ENCODE results near the gene CCNQ. TPM values are rescaled to one million over a fixed set of nuclear protein-coding genes. Genes with fewer than 3 reads are reported as not detected.

The CCNQ gene
- total RNA-seq, 5 donors from 2014 or later (not counting 1 experiment from before 2014, with no cell fraction given), result 12.5 to 29.8 (median 25.5) TPM

DNA sequence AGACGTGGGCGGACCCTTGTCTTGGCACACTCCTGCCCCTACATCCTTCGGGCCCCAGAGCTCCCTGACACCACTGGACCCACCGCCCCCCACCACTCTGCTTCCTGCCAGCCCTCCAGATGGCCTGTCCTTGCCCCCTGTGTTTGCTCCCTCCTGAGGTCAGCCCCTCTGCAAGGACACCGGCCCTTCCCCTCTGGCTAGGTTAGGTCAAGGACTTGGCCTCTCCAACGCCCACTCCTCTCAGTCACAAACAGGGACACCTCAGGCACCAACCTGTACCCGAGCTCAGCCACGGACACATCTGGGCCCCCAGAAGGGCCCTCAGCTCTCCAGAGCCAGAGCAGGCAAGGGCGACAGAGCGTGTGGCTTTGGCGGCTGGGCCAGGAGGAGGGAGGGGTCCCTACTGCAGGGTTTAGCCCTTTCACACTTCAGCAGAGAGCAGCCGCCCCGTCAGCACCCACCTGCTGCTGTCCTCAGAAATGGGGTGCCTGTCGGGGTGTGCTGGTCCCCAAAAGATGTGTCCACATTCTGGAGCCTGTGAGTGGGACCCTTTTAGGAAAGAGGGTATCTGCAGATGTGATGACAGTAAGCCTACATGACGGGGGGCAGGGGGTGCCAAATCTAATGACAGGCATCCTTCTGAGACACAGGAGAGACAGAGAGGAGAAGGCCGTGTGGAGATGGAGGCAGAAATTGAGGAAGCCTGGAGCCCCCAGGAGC, 24.5 kb upstream of the CCNQ start:
- no peak for ATAC-seq (replicated peaks in 1 of 4)
- H3K27ac ChIP-seq (ENCODE audit: low read length), result no peak overlapping the region
- POLR2A ChIA-PET, result no interaction called here
- H3K4me1 ChIP-seq (ENCODE audit: control insufficient read depth in 1 of 2, extremely low read depth in 1 of 2, insufficient read depth in 2 of 2, low read length in 2 of 2), result no peaks in the 10 kb centered on the region
- CTCF ChIA-PET, result no interaction called here
- no peak overlapping the region for H3K27ac Mint-ChIP-seq
- H3K4me3 Mint-ChIP-seq, result no peak overlapping the region
- H3K9me3 ChIP-seq, result no peaks in the 10 kb centered on the region
- 83% methylated on average over 1 of the region's 16 CpGs for WGBS (ENCODE audit: insufficient coverage)
- peaks cover 3 to 11% of the 10 kb centered on the region in 2 donors for H3K27me3 Mint-ChIP-seq
- no peaks in the 10 kb centered on the region for H3K36me3 ChIP-seq (ENCODE audit: control insufficient read depth in 2 of 2, extremely low read depth in 1 of 2, insufficient read depth in 1 of 2, low read length in 1 of 2)
- H3K9me3 Mint-ChIP-seq, result no peaks in the 10 kb centered on the region
- H3K4me3 ChIP-seq (ENCODE audit: control insufficient read depth in 1 of 2, extremely low read depth in 1 of 2, low read length in 1 of 2), result no peak overlapping the region
- no peaks in the 10 kb centered on the region for H3K4me1 Mint-ChIP-seq
- no peaks in the 10 kb centered on the region for H3K36me3 Mint-ChIP-seq
- H3K27me3 ChIP-seq (replicated peaks in 1 of 2; ENCODE audit: control insufficient read depth in 2 of 2, extremely low read depth in 1 of 2, insufficient read depth in 2 of 2, low read length in 1 of 2), result peaks cover 0 to 16% of the 10 kb centered on the region in 2 experiments
- DNase-seq, result no peak

DNA sequence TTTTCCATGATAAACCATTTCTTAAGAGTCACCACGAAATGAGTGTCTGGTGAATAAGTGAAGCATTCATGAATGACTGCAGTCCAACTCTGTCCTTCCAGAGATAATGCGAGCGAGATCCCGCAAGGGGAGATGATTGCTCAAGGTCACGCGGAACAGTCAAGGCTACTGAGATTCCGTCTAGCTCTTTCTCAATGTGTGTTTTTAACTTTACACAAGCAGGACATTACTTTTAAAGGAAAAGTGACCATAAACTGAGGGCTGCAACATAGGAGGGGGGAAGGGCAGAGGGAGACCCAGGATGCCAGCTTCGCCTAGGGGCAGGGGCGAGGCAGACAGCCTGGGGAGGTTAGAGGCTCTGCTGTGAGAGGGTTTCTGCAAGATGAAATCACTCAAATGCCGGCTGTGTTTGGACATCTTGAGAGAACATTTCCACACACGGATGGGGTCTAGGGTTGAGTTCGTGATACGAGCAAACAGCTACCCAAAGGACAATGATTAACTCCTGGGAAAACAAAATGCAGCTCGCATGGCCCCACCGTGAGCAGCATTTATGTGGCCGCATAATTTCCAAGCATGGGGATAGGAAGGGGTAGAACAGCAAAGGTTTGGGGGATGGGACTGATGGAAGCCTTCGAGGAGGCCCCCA, 23.8 kb upstream of the CCNQ start:
- H3K4me3 Mint-ChIP-seq, result no peak overlapping the region
- Histone ChIP-seq H3K27ac (ENCODE audit: low read length) (no peak overlapping the region), H3K36me3 (ENCODE audit: control insufficient read depth in 2 of 2, extremely low read depth in 1 of 2, insufficient read depth in 1 of 2, low read length in 1 of 2) (no peaks in the 10 kb centered on the region), H3K4me1 (ENCODE audit: control insufficient read depth in 1 of 2, extremely low read depth in 1 of 2, insufficient read depth in 2 of 2, low read length in 2 of 2) (no peaks in the 10 kb centered on the region), H3K4me3 (ENCODE audit: control insufficient read depth in 1 of 2, extremely low read depth in 1 of 2, low read length in 1 of 2) (no peak overlapping the region), H3K9me3 (no peaks in the 10 kb centered on the region), H3K27me3 (replicated peaks in 1 of 2; ENCODE audit: control insufficient read depth in 2 of 2, extremely low read depth in 1 of 2, insufficient read depth in 2 of 2, low read length in 1 of 2) (peaks cover 0 to 16% of the 10 kb centered on the region in 2 experiments)
- H3K9me3 Mint-ChIP-seq, result no peaks in the 10 kb centered on the region
- no peak for ATAC-seq (replicated peaks in 1 of 4)
- no peak for DNase-seq
- ChIA-PET POLR2A (no interaction called here), CTCF (no interaction called here)
- no peak overlapping the region for H3K27ac Mint-ChIP-seq
- 80% methylated on average over 1 of the region's 17 CpGs for WGBS (ENCODE audit: insufficient coverage)
- H3K4me1 Mint-ChIP-seq, result no peaks in the 10 kb centered on the region
- peaks cover 3 to 14% of the 10 kb centered on the region in 2 donors for H3K27me3 Mint-ChIP-seq
- no peaks in the 10 kb centered on the region for H3K36me3 Mint-ChIP-seq

DNA sequence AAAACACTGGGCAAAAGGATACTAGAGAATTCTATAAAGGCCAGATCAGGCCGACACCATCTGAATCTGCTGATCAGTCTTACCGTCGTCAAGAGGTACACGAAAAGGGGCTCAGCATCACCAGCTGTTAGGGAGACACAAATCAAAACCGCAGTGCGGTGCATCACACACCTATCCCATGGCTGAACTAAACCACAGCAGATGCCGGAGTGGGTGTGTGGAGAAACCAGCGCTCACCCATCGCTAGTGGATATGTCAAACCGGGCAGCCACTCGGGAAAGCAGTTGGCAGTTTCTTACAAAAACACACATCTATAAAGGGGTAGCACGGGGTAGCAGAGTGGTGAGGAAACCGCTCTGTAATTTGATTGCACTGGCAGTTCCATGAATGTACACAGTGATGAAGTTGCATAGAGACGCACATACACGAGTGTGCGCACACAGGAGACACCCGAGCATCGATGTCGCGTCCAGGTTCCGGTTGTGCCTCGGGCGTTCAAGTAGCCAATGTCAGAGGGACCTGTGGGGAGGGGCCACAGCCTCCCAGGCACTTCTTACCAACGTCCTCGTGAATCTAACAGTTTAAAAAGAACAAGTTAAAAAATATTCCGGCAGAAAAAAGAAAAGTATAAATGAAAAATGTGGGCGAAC, 23.1 kb upstream of the CCNQ start:
- Histone ChIP-seq H3K4me1 (ENCODE audit: control insufficient read depth in 1 of 2, extremely low read depth in 1 of 2, insufficient read depth in 2 of 2, low read length in 2 of 2) (no peaks in the 10 kb centered on the region), H3K9me3 (no peaks in the 10 kb centered on the region), H3K27ac (ENCODE audit: low read length) (no peak overlapping the region), H3K36me3 (ENCODE audit: control insufficient read depth in 2 of 2, extremely low read depth in 1 of 2, insufficient read depth in 1 of 2, low read length in 1 of 2) (no peaks in the 10 kb centered on the region), H3K4me3 (ENCODE audit: control insufficient read depth in 1 of 2, extremely low read depth in 1 of 2, low read length in 1 of 2) (no peak overlapping the region), H3K27me3 (replicated peaks in 1 of 2; ENCODE audit: control insufficient read depth in 2 of 2, extremely low read depth in 1 of 2, insufficient read depth in 2 of 2, low read length in 1 of 2) (peaks cover 0 to 16% of the 10 kb centered on the region in 2 experiments)
- no peak for ATAC-seq (replicated peaks in 1 of 4)
- no peak for DNase-seq
- Mint-ChIP-seq H3K27ac (no peak overlapping the region), H3K4me1 (no peaks in the 10 kb centered on the region), H3K36me3 (no peaks in the 10 kb centered on the region), H3K4me3 (no peak overlapping the region), H3K9me3 (no peaks in the 10 kb centered on the region), H3K27me3 (peaks cover 3 to 18% of the 10 kb centered on the region in 2 donors)
- ChIA-PET CTCF (no interaction called here), POLR2A (no interaction called here)
- no CpG with 5 or more reads among the region's 27 CpGs for WGBS (ENCODE audit: insufficient coverage)

DNA sequence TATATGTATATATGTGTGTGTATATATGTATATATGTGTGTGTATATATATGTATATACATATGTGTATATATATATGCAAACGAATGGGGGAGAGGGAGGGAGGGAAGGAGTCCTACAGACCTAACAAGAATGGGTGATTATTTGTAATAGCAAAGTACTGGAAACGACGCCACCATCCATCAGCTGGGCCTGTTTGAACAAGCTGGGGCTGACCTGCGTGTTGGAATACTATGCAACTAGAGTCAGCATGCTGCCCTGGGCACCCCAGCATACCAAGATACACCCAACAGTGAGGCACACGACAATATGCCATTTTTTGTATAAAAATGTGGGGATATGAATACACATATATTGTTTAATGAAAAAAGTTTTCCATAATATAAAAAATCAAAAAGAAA, 21.6 kb upstream of the CCNQ start:
- Histone ChIP-seq H3K9me3 (no peaks in the 10 kb centered on the region), H3K36me3 (ENCODE audit: control insufficient read depth in 2 of 2, extremely low read depth in 1 of 2, insufficient read depth in 1 of 2, low read length in 1 of 2) (no peaks in the 10 kb centered on the region), H3K27ac (ENCODE audit: low read length) (no peak overlapping the region), H3K27me3 (replicated peaks in 1 of 2; ENCODE audit: control insufficient read depth in 2 of 2, extremely low read depth in 1 of 2, insufficient read depth in 2 of 2, low read length in 1 of 2) (peaks cover 0 to 16% of the 10 kb centered on the region in 2 experiments), H3K4me1 (ENCODE audit: control insufficient read depth in 1 of 2, extremely low read depth in 1 of 2, insufficient read depth in 2 of 2, low read length in 2 of 2) (no peaks in the 10 kb centered on the region), H3K4me3 (ENCODE audit: control insufficient read depth in 1 of 2, extremely low read depth in 1 of 2, low read length in 1 of 2) (no peak overlapping the region)
- Mint-ChIP-seq H3K27ac (no peak overlapping the region), H3K27me3 (peaks cover 3 to 24% of the 10 kb centered on the region in 2 donors), H3K9me3 (no peaks in the 10 kb centered on the region), H3K4me3 (no peak overlapping the region), H3K36me3 (no peaks in the 10 kb centered on the region), H3K4me1 (peaks cover 0 to under 1% (median 0%) of the 10 kb centered on the region in 3 donors)
- WGBS (ENCODE audit: insufficient coverage), result 90% methylated on average over 2 of the region's 5 CpGs
- ATAC-seq (replicated peaks in 1 of 4) (no peak), DNase-seq (no peak)
- CTCF ChIA-PET, result no interaction called here
- POLR2A ChIA-PET, result no interaction called here

DNA sequence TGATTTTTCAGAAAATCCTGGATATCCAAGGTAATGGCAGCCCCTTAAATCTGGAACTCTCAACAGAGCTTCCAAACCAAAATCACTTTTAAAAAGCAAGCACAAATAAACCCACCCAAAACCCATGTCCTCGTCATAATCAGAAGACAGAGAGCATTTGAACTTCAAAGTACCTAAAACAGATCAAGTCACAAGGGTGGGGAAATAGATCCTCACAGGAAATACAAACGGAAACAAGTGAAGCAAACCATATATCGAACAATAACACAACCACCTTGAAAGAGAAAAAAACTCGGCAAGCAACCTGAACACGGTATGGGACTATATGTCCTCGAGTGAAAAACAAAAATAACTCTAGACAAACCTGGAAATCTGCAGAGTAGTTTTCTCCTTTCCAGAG, 15.9 kb upstream of the CCNQ start:
- no peaks in the 10 kb centered on the region for H3K36me3 Mint-ChIP-seq
- peak overlapping the region in 2 of 3 donors; percentile 44 to 49 for H3K4me3 Mint-ChIP-seq
- ChIA-PET CTCF (interaction anchor here in 1 of 2 donors (1.2 kb wide), 1 partner anchor 9 kb away, joined by 4 read pairs; no protein-coding TSS in a partner anchor), POLR2A (interaction anchor here in 1 of 2 donors (0.5 kb wide), 1 partner anchor 102 kb away, joined by 3 read pairs; no protein-coding TSS in a partner anchor)
- H3K27ac Mint-ChIP-seq, result peak overlapping the region; percentile 26 to 82
- H3K4me1 Mint-ChIP-seq, result peaks cover 12 to 16% (median 12%) of the 10 kb centered on the region in 3 donors
- no peak overlapping the region for H3K4me3 ChIP-seq (ENCODE audit: control insufficient read depth in 1 of 2, extremely low read depth in 1 of 2, low read length in 1 of 2)
- H3K4me1 ChIP-seq (ENCODE audit: control insufficient read depth in 1 of 2, extremely low read depth in 1 of 2, insufficient read depth in 2 of 2, low read length in 2 of 2), result peaks cover 0 to 16% of the 10 kb centered on the region in 2 experiments
- no peaks in the 10 kb centered on the region for H3K36me3 ChIP-seq (ENCODE audit: control insufficient read depth in 2 of 2, extremely low read depth in 1 of 2, insufficient read depth in 1 of 2, low read length in 1 of 2)
- peaks cover 2 to 25% of the 10 kb centered on the region in 2 donors for H3K27me3 Mint-ChIP-seq
- no peak overlapping the region for H3K27ac ChIP-seq (ENCODE audit: low read length)
- no peaks in the 10 kb centered on the region for H3K9me3 ChIP-seq
- ATAC-seq (replicated peaks in 1 of 4), result peak in 3 of 4 experiments; percentile 28 to 64 (median 37)
- WGBS (ENCODE audit: insufficient coverage), result no CpG with 5 or more reads among the region's 6 CpGs
- peaks cover 0 to 4% (median 0%) of the 10 kb centered on the region in 3 donors for H3K9me3 Mint-ChIP-seq
- peak in 1 of 35 experiments; percentile 23 for DNase-seq
- H3K27me3 ChIP-seq (replicated peaks in 1 of 2; ENCODE audit: control insufficient read depth in 2 of 2, extremely low read depth in 1 of 2, insufficient read depth in 2 of 2, low read length in 1 of 2), result peaks cover 0 to 3% of the 10 kb centered on the region in 2 experiments

DNA sequence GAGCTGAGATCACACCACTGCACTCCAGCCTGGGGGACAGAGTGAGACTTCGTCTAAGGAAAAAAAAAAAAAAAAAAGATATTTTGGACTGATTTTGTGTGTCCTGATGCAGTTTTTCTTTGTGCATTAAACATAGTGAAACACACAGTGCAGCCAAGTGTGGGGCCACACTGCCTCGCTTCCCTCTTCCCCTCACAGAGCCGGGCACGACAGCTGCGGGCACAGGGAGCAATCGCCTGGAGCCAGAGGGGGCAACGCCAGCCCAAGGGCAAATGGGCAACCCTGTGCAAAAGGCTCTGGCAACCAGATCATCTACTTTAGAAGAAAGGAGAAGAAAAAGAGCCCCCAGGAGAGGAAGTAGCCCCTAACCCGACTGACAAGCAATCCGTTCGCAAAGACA, 13.5 kb upstream of the CCNQ start:
- Histone ChIP-seq H3K27me3 (replicated peaks in 1 of 2; ENCODE audit: control insufficient read depth in 2 of 2, extremely low read depth in 1 of 2, insufficient read depth in 2 of 2, low read length in 1 of 2) (peaks cover 0 to 3% of the 10 kb centered on the region in 2 experiments), H3K4me3 (ENCODE audit: control insufficient read depth in 1 of 2, extremely low read depth in 1 of 2, low read length in 1 of 2) (no peak overlapping the region), H3K27ac (ENCODE audit: low read length) (no peak overlapping the region), H3K9me3 (no peaks in the 10 kb centered on the region), H3K36me3 (ENCODE audit: control insufficient read depth in 2 of 2, extremely low read depth in 1 of 2, insufficient read depth in 1 of 2, low read length in 1 of 2) (no peaks in the 10 kb centered on the region), H3K4me1 (ENCODE audit: control insufficient read depth in 1 of 2, extremely low read depth in 1 of 2, insufficient read depth in 2 of 2, low read length in 2 of 2) (peaks cover 0 to 21% of the 10 kb centered on the region in 2 experiments)
- no CpG with 5 or more reads among the region's 10 CpGs for WGBS (ENCODE audit: insufficient coverage)
- peaks cover 0 to 4% (median 0%) of the 10 kb centered on the region in 3 donors for H3K9me3 Mint-ChIP-seq
- no peak overlapping the region for H3K4me3 Mint-ChIP-seq
- ChIA-PET POLR2A (no interaction called here), CTCF (interaction anchor here in 1 of 2 donors (1.0 kb wide), 1 partner anchor 56 kb away, joined by 3 read pairs; no protein-coding TSS in a partner anchor)
- DNase-seq (no peak), ATAC-seq (replicated peaks in 1 of 4) (no peak)
- H3K4me1 Mint-ChIP-seq, result peaks cover 12 to 19% (median 12%) of the 10 kb centered on the region in 3 donors
- H3K27me3 Mint-ChIP-seq, result peaks cover 2 to 16% of the 10 kb centered on the region in 2 donors
- no peak overlapping the region for H3K27ac Mint-ChIP-seq
- no peaks in the 10 kb centered on the region for H3K36me3 Mint-ChIP-seq

All from T-cell (primary cell).